ENCODE data around the gene HSH2D. TPM values are rescaled to one million over a fixed set of nuclear protein-coding genes. Genes with fewer than 3 reads are reported as not detected.

HSH2D gene
- total and polyA plus RNA-seq, 2 of the 13 experiments (the other 11 are each of a cell fraction or from before 2014, with no cell fraction given) = 0.69 to 3.2 TPM

DNA sequence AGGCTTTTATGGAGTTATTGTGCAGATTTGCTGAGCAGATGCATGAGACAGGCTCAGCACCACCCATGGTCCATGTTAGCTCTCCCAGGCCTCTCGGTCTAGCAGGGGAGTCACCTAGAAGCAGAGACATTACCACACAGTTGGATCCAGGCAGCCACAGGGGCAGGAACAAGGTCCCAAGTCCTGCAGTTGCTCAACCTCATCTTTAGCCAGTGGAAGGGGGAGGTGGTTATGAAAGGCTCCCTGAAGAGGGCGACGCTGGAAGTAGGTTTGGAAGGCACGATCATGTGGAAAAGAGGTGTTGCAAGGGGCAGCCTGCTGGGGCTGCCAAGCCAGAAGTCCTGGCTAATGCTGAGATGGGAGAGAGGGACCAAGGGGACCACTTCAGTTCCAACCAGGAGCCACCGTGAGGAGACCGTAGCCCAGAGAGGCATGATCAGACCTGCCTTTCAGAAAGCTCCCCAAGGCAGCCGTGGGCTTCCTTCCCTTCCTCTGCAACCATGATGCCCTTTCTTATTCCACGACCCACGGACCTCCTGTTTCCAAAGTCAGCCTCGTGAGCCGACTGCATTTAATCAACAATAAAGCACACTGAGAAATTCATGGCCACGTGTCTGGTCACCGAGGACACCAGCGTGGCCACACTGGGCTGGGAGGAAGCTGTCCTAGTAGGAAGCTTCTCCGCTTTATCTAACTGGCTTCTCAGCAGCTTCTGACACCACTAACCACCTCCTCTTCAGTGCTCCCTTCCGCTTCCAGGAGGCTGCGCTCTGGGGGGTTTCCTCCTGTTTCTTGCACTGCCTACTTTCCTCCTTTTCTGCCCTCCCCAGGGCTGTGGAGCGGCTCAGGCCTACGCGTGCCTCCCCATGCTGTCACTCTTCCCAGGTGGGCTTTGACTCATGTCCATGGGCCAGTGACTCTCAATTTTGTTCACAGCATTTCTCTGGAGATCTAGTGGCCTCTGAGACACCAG is 56.8 kb downstream of the HSH2D start (continued):
- TF ChIP-seq ZNF563 (CRISPR knock-in tag; IDR thresholded peaks at IDR 0.05) (no peak), ZNF260 (CRISPR knock-in tag; IDR thresholded peaks at IDR 0.05; ENCODE audit: borderline replicate concordance, low read depth) (no peak), ZFAT (CRISPR knock-in tag; conservative IDR thresholded peaks at IDR 0.05) (no peak), MAZ (IDR thresholded peaks at IDR 0.05; ENCODE audit: borderline replicate concordance, low read depth, low read length) (no peak), MAZ (CRISPR knock-in tag; IDR thresholded peaks at IDR 0.05; ENCODE audit: low read depth) (no peak), KDM2A (CRISPR knock-in tag; IDR thresholded peaks at IDR 0.05; ENCODE audit: borderline replicate concordance, low read depth) (peak; percentile 43), ZFX (CRISPR knock-in tag; IDR thresholded peaks at IDR 0.05; ENCODE audit: low read depth) (peak; percentile 70), ZBTB7B (CRISPR knock-in tag; IDR thresholded peaks at IDR 0.05) (peak; percentile 31; the same call in 1 of the 2 replicates), EZH2 (conservative IDR thresholded peaks at IDR 0.05; ENCODE audit: low read depth, low read length) (no peak), ZBTB20 (CRISPR knock-in tag; IDR thresholded peaks at IDR 0.05; ENCODE audit: borderline replicate concordance, low read depth) (no peak), FOXA3 (CRISPR knock-in tag; IDR thresholded peaks at IDR 0.05) (peak; percentile 71), ZMYM4 (CRISPR knock-in tag; IDR thresholded peaks at IDR 0.05) (peak; percentile 74), ZSCAN20 (CRISPR knock-in tag; IDR thresholded peaks at IDR 0.05; ENCODE audit: borderline replicate concordance) (no peak), ZNF143 (CRISPR knock-in tag; IDR thresholded peaks at IDR 0.05) (no peak), KLF13 (CRISPR knock-in tag; IDR thresholded peaks at IDR 0.05) (no peak), RBFOX2 (IDR thresholded peaks at IDR 0.05; ENCODE audit: low read depth, low read length) (no peak), PAWR (CRISPR knock-in tag; IDR thresholded peaks at IDR 0.05; ENCODE audit: borderline replicate concordance) (no peak), ZNF7 (CRISPR knock-in tag; IDR thresholded peaks at IDR 0.05) (no peak), ZNF333 (CRISPR knock-in tag; IDR thresholded peaks at IDR 0.05; ENCODE audit: borderline replicate concordance) (no peak), ZNF510 (CRISPR knock-in tag; IDR thresholded peaks at IDR 0.05; ENCODE audit: low read depth) (0 out of 2 replicates have a peak, but pooled peaks have one; percentile 51), KDM4B (CRISPR knock-in tag; IDR thresholded peaks at IDR 0.05) (no peak)
- TF ChIP-seq, protein P1, sequence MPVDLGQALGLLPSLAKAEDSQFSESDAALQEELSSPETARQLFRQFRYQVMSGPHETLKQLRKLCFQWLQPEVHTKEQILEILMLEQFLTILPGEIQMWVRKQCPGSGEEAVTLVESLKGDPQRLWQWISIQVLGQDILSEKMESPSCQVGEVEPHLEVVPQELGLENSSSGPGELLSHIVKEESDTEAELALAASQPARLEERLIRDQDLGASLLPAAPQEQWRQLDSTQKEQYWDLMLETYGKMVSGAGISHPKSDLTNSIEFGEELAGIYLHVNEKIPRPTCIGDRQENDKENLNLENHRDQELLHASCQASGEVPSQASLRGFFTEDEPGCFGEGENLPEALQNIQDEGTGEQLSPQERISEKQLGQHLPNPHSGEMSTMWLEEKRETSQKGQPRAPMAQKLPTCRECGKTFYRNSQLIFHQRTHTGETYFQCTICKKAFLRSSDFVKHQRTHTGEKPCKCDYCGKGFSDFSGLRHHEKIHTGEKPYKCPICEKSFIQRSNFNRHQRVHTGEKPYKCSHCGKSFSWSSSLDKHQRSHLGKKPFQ (CRISPR knock-in tag; IDR thresholded peaks at IDR 0.05; ENCODE audit: insufficient replicate concordance) = no peak
- TF ChIP-seq, protein P2, sequence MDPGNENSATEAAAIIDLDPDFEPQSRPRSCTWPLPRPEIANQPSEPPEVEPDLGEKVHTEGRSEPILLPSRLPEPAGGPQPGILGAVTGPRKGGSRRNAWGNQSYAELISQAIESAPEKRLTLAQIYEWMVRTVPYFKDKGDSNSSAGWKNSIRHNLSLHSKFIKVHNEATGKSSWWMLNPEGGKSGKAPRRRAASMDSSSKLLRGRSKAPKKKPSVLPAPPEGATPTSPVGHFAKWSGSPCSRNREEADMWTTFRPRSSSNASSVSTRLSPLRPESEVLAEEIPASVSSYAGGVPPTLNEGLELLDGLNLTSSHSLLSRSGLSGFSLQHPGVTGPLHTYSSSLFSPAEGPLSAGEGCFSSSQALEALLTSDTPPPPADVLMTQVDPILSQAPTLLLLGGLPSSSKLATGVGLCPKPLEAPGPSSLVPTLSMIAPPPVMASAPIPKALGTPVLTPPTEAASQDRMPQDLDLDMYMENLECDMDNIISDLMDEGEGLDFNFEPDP (CRISPR knock-in tag; conservative IDR thresholded peaks at IDR 0.05) = no peak
- TF ChIP-seq, protein P3, sequence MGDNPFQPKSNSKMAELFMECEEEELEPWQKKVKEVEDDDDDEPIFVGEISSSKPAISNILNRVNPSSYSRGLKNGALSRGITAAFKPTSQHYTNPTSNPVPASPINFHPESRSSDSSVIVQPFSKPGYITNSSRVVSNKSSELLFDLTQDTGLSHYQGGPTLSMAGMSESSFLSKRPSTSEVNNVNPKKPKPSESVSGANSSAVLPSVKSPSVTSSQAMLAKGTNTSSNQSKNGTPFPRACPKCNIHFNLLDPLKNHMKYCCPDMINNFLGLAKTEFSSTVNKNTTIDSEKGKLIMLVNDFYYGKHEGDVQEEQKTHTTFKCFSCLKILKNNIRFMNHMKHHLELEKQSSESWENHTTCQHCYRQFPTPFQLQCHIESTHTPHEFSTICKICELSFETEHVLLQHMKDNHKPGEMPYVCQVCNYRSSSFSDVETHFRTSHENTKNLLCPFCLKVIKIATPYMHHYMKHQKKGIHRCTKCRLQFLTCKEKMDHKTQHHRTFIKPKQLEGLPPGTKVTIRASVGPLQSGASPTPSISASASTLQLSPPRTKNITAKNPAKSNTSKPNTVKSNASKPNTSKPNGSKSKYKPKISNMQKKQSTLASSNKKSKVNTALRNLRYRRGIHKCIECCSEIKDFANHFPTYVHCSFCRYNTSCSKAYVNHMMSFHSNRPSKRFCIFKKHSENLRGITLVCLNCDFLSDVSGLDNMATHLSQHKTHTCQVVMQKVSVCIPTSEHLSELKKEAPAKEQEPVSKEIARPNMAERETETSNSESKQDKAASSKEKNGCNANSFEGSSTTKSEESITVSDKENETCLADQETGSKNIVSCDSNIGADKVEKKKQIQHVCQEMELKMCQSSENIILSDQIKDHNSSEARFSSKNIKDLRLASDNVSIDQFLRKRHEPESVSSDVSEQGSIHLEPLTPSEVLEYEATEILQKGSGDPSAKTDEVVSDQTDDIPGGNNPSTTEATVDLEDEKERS (CRISPR knock-in tag; IDR thresholded peaks at IDR 0.05) = peak; percentile 57; the same call in 1 of the 2 replicates
